T-helper 2 cell (primary cell): ENCODE data around the gene TJP2.

Experiments
- DNase-seq, 5 experiments: peaks; one replicate each; pipeline versions ENCODE4 v3.0.0 to v3.0.0-alpha.2; 2012 to 2022
- total RNA-seq, 2 donors: gene quantifications; one replicate each; lab custom pipeline; 2026; lab: John Stamatoyannopoulos, UW

TJP2 gene
- total RNA-seq: 0.94 to 2.2 reads per million in 2 donors

GRCh38 chr9:69173891-69174615 is at the start of gene TJP2:
TSS of gene TJP2 (plus strand) at chr9:69174277. CDS start at chr9:69174373, 96 bp downstream.
- DNase-seq: peak in 4 of 5 experiments; percentile 13 to 76 (median 21)

GRCh38 chr9:69130456-69131441 is 43.3 kb upstream of the TJP2 start:
- DNase-seq: no peak

- DNase-seq: no peak
Observed at GRCh38 chr9:69131682-69132081, 42.4 kb upstream of the TJP2 start.

- DNase-seq: no peak
Observed at GRCh38 chr9:69132361-69132760, 41.7 kb upstream of the TJP2 start.

GRCh38 chr9:69134412-69134811 is 39.7 kb upstream of the TJP2 start:
- no peak for DNase-seq

- DNase-seq: no peak
Observed at GRCh38 chr9:69136185-69136584, 37.9 kb upstream of the TJP2 start.

- DNase-seq: no peak
Observed at GRCh38 chr9:69136779-69137178, 37.3 kb upstream of the TJP2 start.

- no peak for DNase-seq
Observed at GRCh38 chr9:69137311-69137710, 36.8 kb upstream of the TJP2 start.

- no peak for DNase-seq
Observed at GRCh38 chr9:69139596-69139995, 34.5 kb upstream of the TJP2 start.

GRCh38 chr9:69140123-69140735 is 33.8 kb upstream of the TJP2 start:
- no peak for DNase-seq

GRCh38 chr9:69141851-69142250 is 32.2 kb upstream of the TJP2 start:
- DNase-seq: no peak

GRCh38 chr9:69143291-69143690 is 30.8 kb upstream of the TJP2 start:
- DNase-seq: no peak

GRCh38 chr9:69145144-69145715 is 28.8 kb upstream of the TJP2 start:
- DNase-seq: no peak

GRCh38 chr9:69147041-69147834 is 26.8 kb upstream of the TJP2 start:
- no peak for DNase-seq

GRCh38 chr9:69149321-69149807 is 24.7 kb upstream of the TJP2 start:
- no peak for DNase-seq

GRCh38 chr9:69151506-69151905 is 22.6 kb upstream of the TJP2 start:
- no peak for DNase-seq

GRCh38 chr9:69153707-69154521 is 20.2 kb upstream of the TJP2 start:
- no peak for DNase-seq

- no peak for DNase-seq
Observed at GRCh38 chr9:69155341-69156030, 18.6 kb upstream of the TJP2 start.

GRCh38 chr9:69157751-69158466 is 16.2 kb upstream of the TJP2 start:
- no peak for DNase-seq

- no peak for DNase-seq
Observed at GRCh38 chr9:69158471-69158870, 15.6 kb upstream of the TJP2 start.
